ENCODE results near the gene HAPLN2.
"Not testable (repeated sequence)": the region's sequence is repeated elsewhere in the genome, so short reads cannot be mapped to it uniquely, and the experiment has no call there.

HAPLN2 gene

DNA sequence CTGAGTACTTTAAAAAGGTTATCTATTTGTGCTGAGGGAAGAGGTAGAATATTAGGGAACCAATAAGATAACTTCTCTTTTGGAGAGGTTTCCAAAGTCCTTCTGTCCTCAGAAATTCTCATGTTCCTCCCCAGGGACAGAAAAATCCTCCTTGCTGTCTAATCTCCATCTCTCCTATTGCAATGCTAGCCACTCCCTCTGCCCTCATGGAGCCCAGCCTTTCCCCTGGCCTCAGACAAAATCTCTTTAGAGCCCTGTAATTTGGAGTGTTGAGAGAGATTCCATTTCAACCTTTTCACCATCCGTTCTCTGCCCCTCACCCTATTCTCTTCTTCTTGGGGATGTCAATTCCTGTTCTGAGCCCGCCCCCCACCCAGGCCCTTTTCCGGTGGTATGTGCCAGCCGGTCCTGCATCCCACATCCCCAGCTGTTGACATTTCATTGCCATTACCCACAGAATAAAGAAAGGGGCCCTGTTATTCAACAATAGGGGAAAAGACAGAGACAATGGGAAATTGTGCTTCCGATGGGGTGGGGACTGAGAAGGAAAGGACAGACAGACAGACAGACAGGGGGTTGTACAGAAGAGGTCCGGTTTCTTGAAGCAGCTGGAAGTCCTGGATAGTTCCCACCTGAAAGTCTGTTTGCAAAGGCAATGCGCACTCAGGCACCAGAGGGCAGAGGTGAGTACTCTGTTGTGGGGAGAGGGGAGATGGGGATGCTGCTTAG lies at the start of gene HAPLN2:
HAPLN2 (plus strand) TSS at position 563 of the 729 bp plus-strand sequence. CDS start 4,076 bp downstream, outside the sequence.
- DNase-seq (ENCODE audit: low read depth in 2 of 3, low spot score in 1 of 3), result no peak

- no peak for DNase-seq (ENCODE audit: low read depth in 2 of 3, low spot score in 1 of 3)
Measured at GRCh38 chr1:156571261-156571852, 47.9 kb upstream of the HAPLN2 start.

GRCh38 chr1:156571919-156572662 lies 47.1 kb upstream of the HAPLN2 start, which contains the start of gene IQGAP3:
TSS of gene IQGAP3 (minus strand) at chr1:156572565. CDS start at chr1:156572529, 36 bp downstream.
- peak in 2 of 3 donors; percentile 50 to 73 for DNase-seq (ENCODE audit: low read depth in 2 of 3, low spot score in 1 of 3)

DNA sequence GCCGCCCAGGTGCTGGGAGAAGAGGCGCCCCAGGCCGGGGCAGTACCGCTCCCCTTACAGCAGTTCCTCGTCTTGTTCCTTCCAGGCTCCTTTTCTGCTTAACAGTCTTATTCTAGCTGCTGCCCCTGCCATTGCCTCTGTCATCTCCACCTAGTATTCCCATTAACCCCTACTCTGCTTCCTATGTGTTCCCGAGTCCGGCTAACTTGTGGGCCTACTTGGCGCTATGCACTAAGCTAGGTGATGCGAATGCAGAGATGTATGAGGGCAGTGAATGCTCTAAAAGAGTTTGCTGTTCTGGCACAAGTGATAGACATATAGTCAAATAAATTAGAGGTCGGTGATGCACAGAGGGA lies 46.6 kb upstream of the HAPLN2 start:
- no peak for DNase-seq (ENCODE audit: low read depth in 2 of 3, low spot score in 1 of 3)

DNA sequence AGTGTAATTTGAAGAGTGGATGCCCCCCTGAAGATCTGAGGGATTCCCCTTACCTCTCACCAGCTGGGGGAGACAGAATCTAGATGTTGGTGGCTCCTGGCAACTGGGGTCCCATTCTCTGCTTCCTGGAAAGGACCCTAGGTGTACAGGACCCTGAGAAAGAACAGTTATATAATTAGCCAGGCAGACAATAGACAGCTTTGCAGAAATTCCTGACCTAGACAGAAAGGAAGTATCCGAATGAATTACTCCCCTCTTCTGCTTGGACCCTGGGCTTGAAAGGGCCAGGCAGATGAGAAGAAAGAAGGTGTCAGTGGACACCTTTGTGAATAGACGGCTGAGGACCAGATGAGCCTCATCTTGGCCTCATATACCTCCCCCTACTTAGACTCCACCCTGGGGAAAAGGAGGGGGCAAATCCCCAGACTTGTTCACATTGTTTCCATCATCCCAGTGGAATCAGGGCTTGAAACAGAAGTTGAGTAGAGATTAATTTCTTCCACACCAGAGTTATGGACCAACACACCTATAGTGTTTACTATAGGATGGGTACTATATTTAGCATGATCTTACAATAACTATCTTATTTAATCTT lies 45.1 kb upstream of the HAPLN2 start:
- DNase-seq (ENCODE audit: low read depth in 2 of 3, low spot score in 1 of 3), result no peak

DNA sequence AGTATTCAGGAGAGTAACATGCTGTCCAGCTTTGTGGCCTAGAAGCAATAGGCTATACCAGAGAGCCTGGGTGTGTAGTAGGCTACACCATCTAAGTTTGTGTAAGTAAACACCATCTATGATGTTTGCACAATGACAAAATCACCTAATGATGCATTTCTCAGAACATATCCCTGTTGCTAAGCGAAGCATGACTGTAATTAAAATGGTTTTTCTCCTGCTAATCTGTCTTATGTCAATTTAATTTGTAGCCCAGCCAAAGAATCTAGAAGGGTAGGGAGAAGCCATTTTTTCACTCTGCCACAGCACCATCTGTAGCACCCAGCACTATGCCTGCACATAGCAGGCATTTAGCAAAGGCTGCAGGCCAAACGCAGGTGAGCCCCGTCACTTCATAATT lies 41.7 kb upstream of the HAPLN2 start:
- DNase-seq (ENCODE audit: low read depth in 2 of 3, low spot score in 1 of 3), result no peak

- no peak for DNase-seq (ENCODE audit: low read depth in 2 of 3, low spot score in 1 of 3)
Measured at GRCh38 chr1:156578055-156578454, 41.2 kb upstream of the HAPLN2 start.

DNA sequence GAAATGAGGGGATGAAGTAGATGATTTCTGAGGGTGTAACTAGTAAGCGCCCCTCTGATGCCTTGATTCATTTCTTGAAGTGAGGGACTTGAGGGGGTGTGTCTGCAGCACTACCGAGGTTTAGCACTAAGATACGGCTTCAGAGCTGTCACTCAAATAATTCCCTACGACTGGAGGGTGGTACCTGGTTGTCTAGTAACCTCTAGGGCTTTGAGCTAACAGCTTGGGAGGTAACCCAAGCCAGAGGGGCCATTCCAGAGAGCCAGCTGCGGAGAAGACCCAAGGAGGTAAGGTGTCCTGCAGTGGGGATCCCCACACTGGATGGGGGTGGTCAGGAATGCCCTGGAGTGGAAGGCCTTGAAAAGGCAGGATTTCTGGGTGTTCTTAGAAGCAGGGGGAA lies 39.7 kb upstream of the HAPLN2 start, which contains the start of gene TTC24:
TTC24 (plus strand) TSS at position 252 of the 400 bp plus-strand sequence. CDS start 1,642 bp downstream, outside the sequence.
- no peak for DNase-seq (ENCODE audit: low read depth in 2 of 3, low spot score in 1 of 3)

GRCh38 chr1:156581661-156582387 lies 37.4 kb upstream of the HAPLN2 start:
- DNase-seq (ENCODE audit: low read depth in 2 of 3, low spot score in 1 of 3), result no peak

- no peak for DNase-seq (ENCODE audit: low read depth in 2 of 3, low spot score in 1 of 3)
Measured at GRCh38 chr1:156582388-156583017, 36.7 kb upstream of the HAPLN2 start.

DNA sequence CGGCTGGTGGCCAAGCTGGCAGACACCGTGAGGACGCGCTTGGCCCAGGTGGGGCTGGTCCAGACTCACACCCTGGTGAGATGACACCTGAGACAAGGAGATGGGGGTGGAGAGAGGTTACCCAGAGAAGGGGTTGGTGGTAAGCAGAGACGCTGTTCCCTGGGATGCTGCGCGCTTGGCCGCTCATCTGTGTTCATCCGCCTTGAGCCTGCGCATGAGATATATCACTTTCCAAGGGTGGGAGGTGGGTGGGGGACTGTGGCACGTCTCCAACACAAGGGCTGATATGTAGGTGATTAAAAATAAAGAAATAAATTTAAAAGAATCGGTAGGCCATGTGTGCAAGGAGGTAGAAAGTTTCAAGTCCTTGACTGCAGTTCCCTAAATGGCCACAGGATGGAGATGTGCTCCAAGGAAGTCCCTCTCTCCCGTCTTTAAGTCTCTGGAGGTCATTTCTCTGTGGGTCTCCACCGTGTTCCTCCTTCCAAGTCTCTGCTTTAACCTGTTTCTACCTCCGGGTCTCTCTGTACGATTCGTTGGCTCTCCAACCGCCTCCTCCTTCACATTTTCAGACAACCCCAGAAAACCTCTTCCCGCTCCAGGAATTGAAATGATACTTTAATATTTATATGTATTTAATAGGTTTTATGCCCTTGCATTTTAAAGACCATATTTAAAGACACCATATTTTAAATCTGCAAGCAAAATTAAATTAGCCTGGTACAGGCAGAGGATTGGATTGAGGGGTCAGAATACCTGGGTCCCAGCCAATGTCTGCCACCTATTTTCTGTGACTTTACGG lies 35.2 kb upstream of the HAPLN2 start:
- peak; percentile 53 to 90 (median 68) for DNase-seq (ENCODE audit: low read depth in 2 of 3, low spot score in 1 of 3)

- DNase-seq (ENCODE audit: low read depth in 2 of 3, low spot score in 1 of 3), result no peak
Measured at GRCh38 chr1:156584813-156585212, 34.4 kb upstream of the HAPLN2 start.

DNA sequence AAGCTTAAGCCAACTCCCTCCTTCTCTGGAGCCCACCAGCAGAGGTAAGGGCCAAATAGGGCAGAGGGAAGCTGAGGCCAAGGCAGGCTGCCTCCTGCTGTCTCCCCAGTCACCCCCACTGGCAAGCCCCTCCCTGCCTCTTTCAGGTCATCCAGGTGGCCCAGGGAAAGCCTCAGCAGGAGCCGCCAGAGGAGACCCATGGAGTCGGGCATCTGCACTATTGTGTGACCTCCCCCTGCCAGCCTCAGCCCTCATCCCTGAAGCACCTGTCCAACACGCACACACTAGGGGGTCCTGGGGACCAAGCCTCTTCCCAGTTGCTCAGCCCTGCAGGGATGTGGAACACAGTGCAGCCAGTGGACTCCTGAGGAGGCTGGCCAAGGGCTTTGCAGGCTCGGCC lies 32.9 kb upstream of the HAPLN2 start:
- DNase-seq (ENCODE audit: low read depth in 2 of 3, low spot score in 1 of 3), result no peak

DNA sequence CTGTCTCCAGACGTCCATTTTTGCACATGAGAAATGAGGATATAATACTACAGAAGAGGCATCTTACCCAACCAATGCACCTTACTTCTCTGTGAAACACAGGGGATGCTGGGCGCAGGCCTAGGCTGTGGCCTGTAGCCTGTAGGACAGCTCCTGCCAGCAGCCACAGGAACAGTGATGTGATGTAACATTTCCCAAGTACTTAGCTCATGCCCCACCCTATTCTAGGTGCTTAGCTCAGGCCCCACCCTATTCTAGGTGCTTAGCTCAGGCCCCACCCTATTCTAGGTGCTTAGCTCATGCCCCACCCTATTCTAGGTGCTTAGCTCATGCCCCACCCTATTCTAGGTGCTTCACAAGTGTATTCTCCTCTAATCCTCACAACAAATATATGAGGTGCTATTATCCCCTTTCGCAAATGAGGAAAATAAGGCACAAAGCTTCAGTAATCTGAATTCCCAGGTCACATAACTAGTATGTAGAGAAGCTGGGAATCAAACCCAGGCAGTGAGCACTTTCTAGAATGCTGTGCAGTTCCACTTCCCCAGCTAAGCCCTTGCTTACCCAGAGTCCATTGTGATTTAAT lies 32.2 kb upstream of the HAPLN2 start:
- DNase-seq (ENCODE audit: low read depth in 2 of 3, low spot score in 1 of 3), result no peak

DNA sequence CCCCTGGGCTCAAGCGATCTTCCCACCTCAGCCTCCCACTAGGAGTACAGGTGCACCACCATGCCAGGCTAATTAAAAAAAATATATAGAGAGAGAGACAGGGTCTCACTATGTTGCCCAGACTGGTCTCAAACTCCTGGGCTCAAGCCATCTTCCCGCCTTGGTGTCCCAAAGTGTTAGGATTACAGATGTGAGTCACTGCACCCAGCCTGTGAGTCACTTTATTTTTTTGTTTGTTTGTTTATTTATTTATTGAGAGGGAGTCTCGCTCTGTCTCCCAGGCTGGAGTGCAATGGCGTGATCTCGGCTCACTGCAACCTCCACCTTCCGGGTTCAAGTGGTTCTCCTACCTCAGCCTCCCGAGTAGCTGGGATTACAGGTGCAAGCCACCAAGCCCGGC lies 31.3 kb upstream of the HAPLN2 start:
- not testable (repeated sequence) for DNase-seq (ENCODE audit: low read depth in 2 of 3, low spot score in 1 of 3)

DNA sequence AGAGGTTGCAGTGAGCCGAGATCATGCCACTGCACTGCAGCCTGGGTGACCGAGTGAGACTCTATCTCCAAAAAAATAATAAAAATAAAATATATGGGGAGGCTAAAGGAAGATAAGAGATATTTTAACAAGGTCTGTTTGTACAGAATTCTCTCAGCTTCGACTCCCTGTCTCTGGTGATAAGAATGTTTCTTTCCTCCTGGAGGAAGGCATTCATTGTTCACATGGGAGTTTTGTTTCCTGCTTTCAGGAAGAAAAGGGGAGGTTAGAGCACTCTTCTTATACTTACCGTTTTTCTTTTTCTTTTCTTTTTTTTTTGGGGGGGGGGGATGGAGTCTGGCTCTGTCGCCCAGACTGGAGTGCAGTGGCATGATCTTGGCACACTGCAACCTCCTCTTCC lies 29.7 kb upstream of the HAPLN2 start:
- no peak for DNase-seq (ENCODE audit: low read depth in 2 of 3, low spot score in 1 of 3)

- no peak for DNase-seq (ENCODE audit: low read depth in 2 of 3, low spot score in 1 of 3)
Measured at GRCh38 chr1:156590326-156591180, 28.7 kb upstream of the HAPLN2 start.

DNA sequence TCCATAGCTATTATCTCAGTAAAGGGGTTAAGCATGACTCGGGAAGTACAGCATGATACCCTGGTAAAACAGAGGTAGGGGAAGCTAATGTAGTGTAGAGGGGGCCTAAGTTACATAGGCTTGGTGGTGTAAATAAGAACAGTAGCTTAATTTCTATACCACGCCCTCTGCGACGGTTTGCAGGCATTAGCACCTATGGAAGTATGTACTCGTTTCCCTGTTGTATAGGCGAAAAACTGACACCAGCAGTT lies 28.1 kb upstream of the HAPLN2 start:
- DNase-seq (ENCODE audit: low read depth in 2 of 3, low spot score in 1 of 3), result no peak

Data from stimulated activated CD4-positive, alpha-beta T cell treated with anti-CD3 and anti-CD28 coated beads, Interleukin-12 subunit alpha, Interleukin-12 subunit beta, amount 100 ng/mL, for 48 hours (primary cell).